Endothelial cell of umbilical vein (primary cell): ENCODE measurements around the gene DENND4A. TPM values are rescaled to one million over a fixed set of nuclear protein-coding genes. Genes with fewer than 3 reads are reported as not detected.

Source experiments
- BruUV-seq: library from RNA; stranded (reverse); fragments of 400-500 nt; replicated peaks from 2 replicates; lab custom pipeline; 2021; lab: Mats Ljungman, UMichigan
- CTCF ChIA-PET: fragments of 300-600, 350-600 bp; sonication (Branson Sonifier 250); formaldehyde crosslinking; loops from one replicate; lab custom pipeline; 2021; ENCODE audit warnings: antibody characterized with exemption, inconsistent platforms; lab: Charles Lee
- POLR2A ChIA-PET: fragments of 300-600, 350-600 bp; sonication (Branson Sonifier 250); formaldehyde crosslinking; loops from one replicate; lab custom pipeline; 2021; ENCODE audit warnings: antibody characterized with exemption, inconsistent platforms; lab: Charles Lee
- DNase-seq: peaks from one replicate; pipeline ENCODE4 v3.0.0-alpha.2; 2011; ENCODE audit warnings: low read depth, low spot score
- FAIRE-seq: peaks from 2 replicates; lab custom pipeline; 2011; peaks lifted over from hg19 to GRCh38; lab: Jason Lieb, UNC
- H2AFZ ChIP-seq: 2 replicates; pipeline ENCODE4 v1.6.0; 2012; ENCODE audit warnings: low read depth, low read length, control low read depth, inconsistent platforms
- H3K27ac ChIP-seq: 2 replicates; pipeline ENCODE4 v1.5.1; 2011; ENCODE audit warnings: low read depth, mild to moderate bottlenecking, control low read depth, low read length, moderate library complexity; ENCODE audit not compliant: insufficient read depth
- H3K27me3 ChIP-seq, 2 experiments: 2 replicates each; pipeline versions ENCODE4 v1.6.0 to v1.6.1; 2011; ENCODE audit warnings: low read length in 2 of 2, mixed read lengths in 1 of 2; ENCODE audit not compliant: control insufficient read depth in 2 of 2, insufficient read depth in 2 of 2
- H3K36me3 ChIP-seq, 2 experiments: 2 replicates in 1 of 2; 3 replicates in 1 of 2; pipeline ENCODE4 v1.5.1; 2011; ENCODE audit warnings: low read length in 2 of 2, mild to moderate bottlenecking in 1 of 2, moderate library complexity in 1 of 2; ENCODE audit not compliant: control insufficient read depth in 2 of 2, insufficient read depth in 2 of 2; ENCODE audit errors: extremely low read depth in 1 of 2
- H3K4me1 ChIP-seq: 3 replicates; pipeline ENCODE4 v1.5.1; 2011; ENCODE audit warnings: mild to moderate bottlenecking, low read length; ENCODE audit not compliant: control insufficient read depth, insufficient read depth; ENCODE audit errors: extremely low read depth
- H3K4me2 ChIP-seq: 2 replicates; pipeline ENCODE4 v1.6.1; 2011; ENCODE audit warnings: low read length, control low read depth, mixed read lengths; ENCODE audit not compliant: insufficient read depth
- H3K4me3 ChIP-seq, 3 experiments: fragments of 200-600 bp in 1 of 3; sonication (generic), shearing (Covaris generic) in 1 of 3; replicated peaks in 1 of 3; 2 replicates each; pipeline ENCODE4 v1.5.1; 2011 to 2016; ENCODE audit warnings: control low read depth in 3 of 3, low read length in 3 of 3, mild to moderate bottlenecking in 2 of 3, inconsistent platforms in 1 of 3, low read depth in 1 of 3, moderate library complexity in 1 of 3; ENCODE audit not compliant: insufficient read depth in 1 of 3
- H3K79me2 ChIP-seq: 2 replicates; pipeline ENCODE4 v1.6.0; 2012; ENCODE audit warnings: low read length, inconsistent platforms; ENCODE audit not compliant: control insufficient read depth, insufficient read depth
- H3K9ac ChIP-seq: replicated peaks from 2 replicates; pipeline ENCODE3; 2011; ENCODE audit warnings: low read length, control low read depth; ENCODE audit not compliant: insufficient read depth; ENCODE audit errors: extremely low read depth
- H3K9me1 ChIP-seq: replicated peaks from 3 replicates; pipeline ENCODE4 v1.6.0; 2011; ENCODE audit warnings: mild to moderate bottlenecking, low read length; ENCODE audit not compliant: control insufficient read depth, insufficient read depth; ENCODE audit errors: extremely low read depth
- H3K9me3 ChIP-seq: replicated peaks from 2 replicates; pipeline ENCODE4 v1.5.1; 2012; ENCODE audit warnings: low read length, inconsistent platforms; ENCODE audit not compliant: control insufficient read depth, insufficient read depth
- H4K20me1 ChIP-seq: replicated peaks from 2 replicates; pipeline ENCODE3; 2011; ENCODE audit warnings: mild to moderate bottlenecking, low read length; ENCODE audit not compliant: control insufficient read depth, insufficient read depth; ENCODE audit errors: extremely low read depth
- EZH2 ChIP-seq: IDR thresholded peaks from 2 replicates; pipeline ENCODE4 v1.6.1; 2012; ENCODE audit warnings: borderline replicate concordance, low read depth, mild to moderate bottlenecking, moderate library complexity, low read length, inconsistent platforms; ENCODE audit not compliant: severe bottlenecking
- FOS ChIP-seq: IDR thresholded peaks from 2 replicates; pipeline ENCODE4 v1.6.1; 2011; ENCODE audit warnings: mild to moderate bottlenecking, low read length, moderate library complexity, borderline replicate concordance; ENCODE audit not compliant: insufficient read depth
- GATA2 ChIP-seq: IDR thresholded peaks from 2 replicates; pipeline ENCODE4 v1.7.0; 2011; ENCODE audit warnings: low read depth, mild to moderate bottlenecking, moderate library complexity, mixed read lengths, low read length; ENCODE audit not compliant: insufficient read length, insufficient read depth
- JUN ChIP-seq: IDR thresholded peaks from 2 replicates; pipeline ENCODE4 v1.6.1; 2011; ENCODE audit warnings: borderline replicate concordance, low read depth; ENCODE audit not compliant: insufficient read length, insufficient read depth
- MYC ChIP-seq: IDR thresholded peaks from one replicate; pipeline ENCODE4 v1.6.1; 2011; ENCODE audit warnings: mild to moderate bottlenecking, low read depth, low read length
- POLR2A ChIP-seq: IDR thresholded peaks from 2 replicates; pipeline ENCODE4 v1.6.1; 2012; ENCODE audit warnings: low read depth, mild to moderate bottlenecking, control low read depth, low read length
- POLR2AphosphoS5 ChIP-seq: IDR thresholded peaks from 2 replicates; pipeline ENCODE4 v1.6.1; 2012; ENCODE audit warnings: low read depth, mild to moderate bottlenecking, control low read depth, low read length, moderate library complexity; ENCODE audit not compliant: insufficient read depth
- dilution Hi-C: fragments of 300-500 bp; cut with MboI; formaldehyde crosslinking; loops from one replicate; pipeline ENCODE4 v1.15.0; 2019; ENCODE audit warnings: low sequenced_read_pairs; ENCODE audit not compliant: extremely low pct_ligation_motif_present
- intact Hi-C: fragments of 100-400 bp; cut with micrococcal nuclease; formaldehyde crosslinking; loops from one replicate; pipeline ENCODE4 v1.10.0; 2022
- polyA plus RNA-seq, 4 experiments: library from polyadenylated mRNA; depleted of rRNA in 3 of 4; stranded (reverse) in 3 of 4; unstranded in 1 of 4; fragments of >200 nt; gene quantifications; 2 replicates each; pipeline versions ENCODE4 v1.2.1 to v1.2.3, GENCODE V29; 2011 to 2012; ENCODE audit warnings: missing spikeins in 1 of 4
- total RNA-seq: library from RNA; stranded (reverse); gene quantifications from 2 replicates; pipeline ENCODE4 v1.2.3, GENCODE V29; 2021
- TF ChIP-seq, protein P1 (sequence below), 2 donors: IDR thresholded peaks; 1 replicate in 1 of 2; 2 replicates in 1 of 2; pipeline ENCODE4 v1.5.1; 2011; ENCODE audit warnings: low read length in 2 of 2, mild to moderate bottlenecking in 2 of 2, moderate library complexity in 2 of 2, control low read depth in 1 of 2, inconsistent platforms in 1 of 2, low read depth in 1 of 2; ENCODE audit not compliant: insufficient read depth in 1 of 2; ENCODE audit errors: extremely low read depth in 1 of 2
- TF ChIP-seq, protein P2 (sequence below): IDR thresholded peaks from 2 replicates; pipeline ENCODE4 v1.6.1; 2011; ENCODE audit not compliant: insufficient read depth, insufficient read length

Gene DENND4A
- total and polyA plus RNA-seq, 2 donors (not counting 3 experiments of a cell fraction or from before 2014, with no cell fraction given): 5.7 to 22.2 TPM

DNA sequence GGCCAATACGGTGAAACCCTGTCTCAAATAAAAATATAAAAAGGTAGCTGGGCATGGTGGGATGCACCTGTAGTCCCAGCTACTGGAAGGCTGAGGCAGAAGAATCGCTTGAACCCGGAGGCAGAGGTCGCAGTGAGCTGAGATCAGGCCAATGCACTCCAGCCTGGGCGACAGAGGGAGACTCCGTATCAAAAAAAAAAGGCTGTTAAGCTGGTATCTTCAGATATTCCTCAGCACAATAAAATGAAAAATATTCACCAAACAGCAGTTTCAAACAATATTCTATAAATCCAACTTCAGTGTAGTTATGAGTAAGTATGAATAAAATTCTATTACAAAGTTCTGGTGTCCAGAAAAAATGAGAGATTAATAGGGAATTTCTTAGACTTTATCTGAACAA lies 14.2 kb downstream of the DENND4A start:
- intact Hi-C loops (no loop called here), dilution Hi-C loops (no loop called here)
- TF ChIP-seq FOS: no peak
- TF ChIP-seq GATA2: no peak
- no peak for TF ChIP-seq MYC
- TF ChIP-seq, protein P1, sequence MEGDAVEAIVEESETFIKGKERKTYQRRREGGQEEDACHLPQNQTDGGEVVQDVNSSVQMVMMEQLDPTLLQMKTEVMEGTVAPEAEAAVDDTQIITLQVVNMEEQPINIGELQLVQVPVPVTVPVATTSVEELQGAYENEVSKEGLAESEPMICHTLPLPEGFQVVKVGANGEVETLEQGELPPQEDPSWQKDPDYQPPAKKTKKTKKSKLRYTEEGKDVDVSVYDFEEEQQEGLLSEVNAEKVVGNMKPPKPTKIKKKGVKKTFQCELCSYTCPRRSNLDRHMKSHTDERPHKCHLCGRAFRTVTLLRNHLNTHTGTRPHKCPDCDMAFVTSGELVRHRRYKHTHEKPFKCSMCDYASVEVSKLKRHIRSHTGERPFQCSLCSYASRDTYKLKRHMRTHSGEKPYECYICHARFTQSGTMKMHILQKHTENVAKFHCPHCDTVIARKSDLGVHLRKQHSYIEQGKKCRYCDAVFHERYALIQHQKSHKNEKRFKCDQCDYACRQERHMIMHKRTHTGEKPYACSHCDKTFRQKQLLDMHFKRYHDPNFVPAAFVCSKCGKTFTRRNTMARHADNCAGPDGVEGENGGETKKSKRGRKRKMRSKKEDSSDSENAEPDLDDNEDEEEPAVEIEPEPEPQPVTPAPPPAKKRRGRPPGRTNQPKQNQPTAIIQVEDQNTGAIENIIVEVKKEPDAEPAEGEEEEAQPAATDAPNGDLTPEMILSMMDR (IDR thresholded peaks at IDR 0.05; ENCODE audit: extremely low read depth in 1 of 2, insufficient read depth in 1 of 2, low read depth in 1 of 2, low read length in 2 of 2): no peak
- TF ChIP-seq POLR2AphosphoS5: no peak
- TF ChIP-seq, protein P2, sequence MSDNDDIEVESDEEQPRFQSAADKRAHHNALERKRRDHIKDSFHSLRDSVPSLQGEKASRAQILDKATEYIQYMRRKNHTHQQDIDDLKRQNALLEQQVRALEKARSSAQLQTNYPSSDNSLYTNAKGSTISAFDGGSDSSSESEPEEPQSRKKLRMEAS: no peak
- no peak for TF ChIP-seq POLR2A
- no peak for TF ChIP-seq JUN
- TF ChIP-seq EZH2: no peak
- H3K9ac ChIP-seq: no peak overlapping the region
- no peaks in the 10 kb centered on the region for H3K27me3 ChIP-seq
- H3K79me2 ChIP-seq: peaks cover 54% of the 10 kb centered on the region
- no peaks in the 10 kb centered on the region for H4K20me1 ChIP-seq
- no peaks in the 10 kb centered on the region for H3K9me1 ChIP-seq
- no peak overlapping the region for H3K27ac ChIP-seq
- no TSS peak for BruUV-seq
- ChIA-PET POLR2A (no interaction called here), CTCF (interaction anchor here (1.2 kb wide), 2 partner anchors 9 to 96 kb away, joined by 3 read pairs; no protein-coding TSS in a partner anchor)
- H3K9me3 ChIP-seq: no peaks in the 10 kb centered on the region
- no peaks in the 10 kb centered on the region for H3K36me3 ChIP-seq
- DNase-seq: no peak
- FAIRE-seq: no peak
- no peak overlapping the region for H3K4me2 ChIP-seq
- no peak overlapping the region for H3K4me3 ChIP-seq
- peaks cover 14% of the 10 kb centered on the region for H3K4me1 ChIP-seq
- H2AFZ ChIP-seq: no peak overlapping the region
